HL-60 (cell line): ENCODE results near the gene SMIM12.
A peak's percentile ranks its signal among the peaks of the same experiment; 100 is the strongest.

ENCODE experiments used
- DNase-seq, 2 experiments: peaks; one replicate each; pipeline ENCODE4 v3.0.0-alpha.2; 2010 to 2020; ENCODE audit warnings: low read depth in 1 of 2, low spot score in 1 of 2
- H3K27ac ChIP-seq: fragments of 250-450 bp; sonication (Bioruptor Pico); replicated peaks from 2 replicates; pipeline ENCODE4 v1.5.1; 2020; ENCODE audit warnings: mild to moderate bottlenecking, moderate library complexity
- H3K27me3 ChIP-seq: fragments of 250-450 bp; sonication (Bioruptor Pico); 2 replicates; pipeline ENCODE4 v1.5.1; 2021; ENCODE audit warnings: mild to moderate bottlenecking, moderate library complexity; ENCODE audit not compliant: insufficient read depth, poor library complexity, severe bottlenecking
- H3K4me3 ChIP-seq: replicated peaks from 2 replicates; pipeline ENCODE4 v1.5.1; 2011; ENCODE audit warnings: mild to moderate bottlenecking, control low read depth, low read length; ENCODE audit not compliant: insufficient read depth
- CTCF ChIP-seq: IDR thresholded peaks from one replicate; pipeline ENCODE4 v1.5.1; 2011; ENCODE audit warnings: low read length, control low read depth, inconsistent platforms; ENCODE audit not compliant: insufficient read depth
- GABPA ChIP-seq: IDR thresholded peaks from 2 replicates; pipeline ENCODE4 v1.6.1; 2012; ENCODE audit warnings: low read depth
- POLR2AphosphoS5 ChIP-seq: IDR thresholded peaks from 2 replicates; pipeline ENCODE4 v1.6.1; 2012; ENCODE audit warnings: low read depth
- SPI1 ChIP-seq: IDR thresholded peaks from 2 replicates; pipeline ENCODE4 v1.6.1; 2012; ENCODE audit warnings: low read depth, mild to moderate bottlenecking, borderline replicate concordance
- TF ChIP-seq, protein P1 (sequence below): IDR thresholded peaks from 2 replicates; pipeline ENCODE4 v1.6.1; 2012; ENCODE audit warnings: low read depth; ENCODE audit not compliant: insufficient replicate concordance

SMIM12 gene

DNA sequence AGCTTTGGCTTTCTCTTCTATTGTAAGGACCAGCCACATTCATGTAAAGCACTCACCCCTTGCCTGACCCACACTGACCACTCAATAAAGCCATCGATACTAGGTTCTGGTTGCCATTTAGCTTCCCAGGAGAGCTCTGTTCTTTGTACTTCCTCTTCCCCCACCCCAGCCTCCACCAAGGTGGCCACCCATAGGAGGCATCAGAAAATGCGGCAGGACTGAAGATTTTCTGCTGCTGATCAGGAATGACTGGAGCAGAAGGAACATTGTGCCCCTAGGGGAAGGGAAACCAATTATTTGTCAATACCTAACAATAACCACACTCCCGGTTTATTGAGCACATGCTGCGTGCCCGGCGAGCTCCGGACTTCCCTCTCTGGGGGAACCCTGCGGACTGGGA, 5.2 kb upstream of the SMIM12 start:
- Histone ChIP-seq H3K4me3 (no peak overlapping the region), H3K27me3 (no peaks in the 10 kb centered on the region), H3K27ac (no peak overlapping the region)
- TF ChIP-seq, protein P1, sequence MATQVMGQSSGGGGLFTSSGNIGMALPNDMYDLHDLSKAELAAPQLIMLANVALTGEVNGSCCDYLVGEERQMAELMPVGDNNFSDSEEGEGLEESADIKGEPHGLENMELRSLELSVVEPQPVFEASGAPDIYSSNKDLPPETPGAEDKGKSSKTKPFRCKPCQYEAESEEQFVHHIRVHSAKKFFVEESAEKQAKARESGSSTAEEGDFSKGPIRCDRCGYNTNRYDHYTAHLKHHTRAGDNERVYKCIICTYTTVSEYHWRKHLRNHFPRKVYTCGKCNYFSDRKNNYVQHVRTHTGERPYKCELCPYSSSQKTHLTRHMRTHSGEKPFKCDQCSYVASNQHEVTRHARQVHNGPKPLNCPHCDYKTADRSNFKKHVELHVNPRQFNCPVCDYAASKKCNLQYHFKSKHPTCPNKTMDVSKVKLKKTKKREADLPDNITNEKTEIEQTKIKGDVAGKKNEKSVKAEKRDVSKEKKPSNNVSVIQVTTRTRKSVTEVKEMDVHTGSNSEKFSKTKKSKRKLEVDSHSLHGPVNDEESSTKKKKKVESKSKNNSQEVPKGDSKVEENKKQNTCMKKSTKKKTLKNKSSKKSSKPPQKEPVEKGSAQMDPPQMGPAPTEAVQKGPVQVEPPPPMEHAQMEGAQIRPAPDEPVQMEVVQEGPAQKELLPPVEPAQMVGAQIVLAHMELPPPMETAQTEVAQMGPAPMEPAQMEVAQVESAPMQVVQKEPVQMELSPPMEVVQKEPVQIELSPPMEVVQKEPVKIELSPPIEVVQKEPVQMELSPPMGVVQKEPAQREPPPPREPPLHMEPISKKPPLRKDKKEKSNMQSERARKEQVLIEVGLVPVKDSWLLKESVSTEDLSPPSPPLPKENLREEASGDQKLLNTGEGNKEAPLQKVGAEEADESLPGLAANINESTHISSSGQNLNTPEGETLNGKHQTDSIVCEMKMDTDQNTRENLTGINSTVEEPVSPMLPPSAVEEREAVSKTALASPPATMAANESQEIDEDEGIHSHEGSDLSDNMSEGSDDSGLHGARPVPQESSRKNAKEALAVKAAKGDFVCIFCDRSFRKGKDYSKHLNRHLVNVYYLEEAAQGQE: no peak
- TF ChIP-seq SPI1: peak; percentile 27; the same call in 1 of the 2 replicates
- DNase-seq: peak; percentile 49 to 67

DNA sequence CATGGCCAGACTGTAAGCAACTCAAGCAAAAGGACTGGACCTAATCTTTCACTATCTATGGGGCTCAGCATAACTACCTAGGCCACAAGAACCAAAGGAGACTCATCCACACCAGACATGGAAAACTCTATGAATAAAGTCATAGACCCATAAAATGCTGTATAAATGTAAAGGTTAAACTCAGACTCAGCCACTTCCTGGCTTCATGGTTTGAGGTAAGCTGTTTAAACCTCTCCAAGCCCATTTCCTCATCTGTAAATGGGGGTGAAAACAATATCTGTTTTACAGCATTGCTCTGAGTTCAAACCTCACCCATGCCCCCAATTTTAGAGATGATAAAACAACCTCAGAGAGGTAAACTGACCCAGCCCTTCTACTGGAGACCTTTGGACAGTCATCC, 4.0 kb upstream of the SMIM12 start:
- Histone ChIP-seq H3K4me3 (no peak overlapping the region), H3K27me3 (no peaks in the 10 kb centered on the region), H3K27ac (no peak overlapping the region)
- TF ChIP-seq GABPA (no peak), POLR2AphosphoS5 (no peak), SPI1 (no peak), CTCF (no peak)
- TF ChIP-seq, protein P1: no peak
- DNase-seq: no peak

- TF ChIP-seq POLR2AphosphoS5 (no peak), CTCF (no peak), GABPA (no peak), SPI1 (no peak)
- TF ChIP-seq, protein P1: no peak
- peak overlapping the region; percentile 84 for H3K4me3 ChIP-seq
- H3K27ac ChIP-seq: peak overlapping the region; percentile 80
- no peaks in the 10 kb centered on the region for H3K27me3 ChIP-seq
- no peak for DNase-seq
These were observed 576 bp downstream of the SMIM12 start for GRCh38 chr1:34858901-34859445.
